HepG2 (cell line): ENCODE data around the gene PIM3. TPM values are rescaled to one million over a fixed set of nuclear protein-coding genes. Genes with fewer than 3 reads are reported as not detected.

ENCODE experiments used
- ARID3A ChIP-seq: IDR thresholded peaks from 2 replicates; pipeline ENCODE4 v1.6.1; 2012; ENCODE audit warnings: low read depth, low read length, improper control_type of control experiment
- ARID4A ChIP-seq: sonication (generic); formaldehyde crosslinking; IDR thresholded peaks from 2 replicates; pipeline ENCODE4 v1.5.0; 2020; ENCODE audit warnings: mild to moderate bottlenecking, missing genetic modification reagents, borderline replicate concordance
- BRF2 ChIP-seq: sonication (generic); formaldehyde crosslinking; IDR thresholded peaks from 2 replicates; pipeline ENCODE4 v1.8.1; 2022; ENCODE audit warnings: mild to moderate bottlenecking, missing genetic modification reagents
- CBX1 ChIP-seq: IDR thresholded peaks from one replicate; pipeline ENCODE4 v1.6.1; 2016; ENCODE audit warnings: antibody characterized with exemption, low read depth
- CSRNP2 ChIP-seq: sonication (generic); formaldehyde crosslinking; conservative IDR thresholded peaks from 2 replicates; pipeline ENCODE4 v1.8.0; 2022; ENCODE audit warnings: low read depth, missing genetic modification reagents
- DMAP1 ChIP-seq: IDR thresholded peaks from 2 replicates; pipeline ENCODE4 v1.6.1; 2016
- ETV6 ChIP-seq: sonication (generic); formaldehyde crosslinking; conservative IDR thresholded peaks from 2 replicates; pipeline ENCODE4 v1.4.0; 2020; ENCODE audit warnings: missing genetic modification reagents
- HNRNPH1 ChIP-seq: fragments of 200-400 bp; formaldehyde crosslinking; optimal IDR thresholded peaks from 2 replicates; pipeline ENCODE3; 2017; ENCODE audit warnings: mild to moderate bottlenecking, low read depth, low read length
- KLF13 ChIP-seq: sonication (generic); formaldehyde crosslinking; IDR thresholded peaks from 2 replicates; pipeline ENCODE4 v1.4.0; 2020; ENCODE audit warnings: mild to moderate bottlenecking, missing genetic modification reagents
- MYC ChIP-seq: sonication (generic); formaldehyde crosslinking; IDR thresholded peaks from 2 replicates; pipeline ENCODE4 v1.9.0; 2021; ENCODE audit warnings: missing genetic modification reagents, borderline replicate concordance
- ONECUT2 ChIP-seq: sonication (generic); formaldehyde crosslinking; IDR thresholded peaks from 2 replicates; pipeline ENCODE4 v1.4.0; 2020; ENCODE audit warnings: missing genetic modification reagents
- SP140L ChIP-seq: sonication (generic); formaldehyde crosslinking; IDR thresholded peaks from 2 replicates; pipeline ENCODE4 v1.4.0; 2020; ENCODE audit warnings: missing genetic modification reagents, borderline replicate concordance
- ZBTB34 ChIP-seq: sonication (generic); formaldehyde crosslinking; IDR thresholded peaks from 2 replicates; pipeline ENCODE4 v1.8.0; 2022; ENCODE audit warnings: mild to moderate bottlenecking, missing genetic modification reagents
- ZBTB7B ChIP-seq: sonication (generic); formaldehyde crosslinking; IDR thresholded peaks from 2 replicates; pipeline ENCODE4 v1.4.0; 2020; ENCODE audit warnings: missing genetic modification reagents
- ZNF451 ChIP-seq: sonication (generic); formaldehyde crosslinking; IDR thresholded peaks from 2 replicates; pipeline ENCODE4 v1.5.0; 2020; ENCODE audit warnings: mild to moderate bottlenecking, missing genetic modification reagents
- ZNF691 ChIP-seq: sonication (generic); formaldehyde crosslinking; IDR thresholded peaks from 2 replicates; pipeline ENCODE4 v1.4.0; 2020; ENCODE audit warnings: missing genetic modification reagents, low read depth, mild to moderate bottlenecking, borderline replicate concordance
- ZNF792 ChIP-seq: IDR thresholded peaks from 2 replicates; pipeline ENCODE4 v1.6.1; 2016
- polyA plus RNA-seq, 8 experiments: library from polyadenylated mRNA; depleted of rRNA in 3 of 8; stranded (reverse) in 7 of 8; unstranded in 1 of 8; fragments of >200 nt; fragmentation: Illumina TruSeq in 4 of 8; extraction: Trizol in 4 of 8; gene quantifications; 2 replicates each; pipeline versions ENCODE4 v1.2.1 to v1.2.3, GENCODE V29; 2011 to 2016; ENCODE audit warnings: low read depth in 4 of 8, missing spikeins in 1 of 8, mixed read lengths in 1 of 8; ENCODE audit not compliant: insufficient read depth in 1 of 8
- total RNA-seq, 5 experiments: library from RNA; depleted of rRNA; stranded (reverse); fragments of >200 nt; fragmentation: Illumina TruSeq; extraction: Trizol; gene quantifications; 2 replicates each; pipeline ENCODE4 v1.2.3, GENCODE V29; 2016; ENCODE audit warnings: low read depth in 1 of 5

Gene PIM3
- total and polyA plus RNA-seq, 2 of the 13 experiments (the other 11 are each of a cell fraction or from before 2014, with no cell fraction given) = 21.6 to 31.2 TPM

- no peak for TF ChIP-seq ARID3A
- no peak for TF ChIP-seq KLF13 (CRISPR knock-in tag)
- peak; percentile 84 for TF ChIP-seq ZNF792 (CRISPR knock-in tag)
- 0 out of 2 replicates have a peak, but pooled peaks have one; percentile 72 for TF ChIP-seq CSRNP2 (CRISPR knock-in tag)
- TF ChIP-seq DMAP1 (CRISPR knock-in tag) = peak; percentile 95
- TF ChIP-seq ZNF691 (CRISPR knock-in tag) = peak; percentile 95
- peak; percentile 85 for TF ChIP-seq ZNF451 (CRISPR knock-in tag)
- no peak for TF ChIP-seq BRF2 (CRISPR knock-in tag)
- TF ChIP-seq SP140L (CRISPR knock-in tag) = no peak
- TF ChIP-seq CBX1 = no peak
- TF ChIP-seq ZBTB34 (CRISPR knock-in tag) = no peak
- TF ChIP-seq ZBTB7B (CRISPR knock-in tag) = peak; percentile 73; the same call in 1 of the 2 replicates
- peak; percentile 98 for TF ChIP-seq MYC (CRISPR knock-in tag)
- no peak for TF ChIP-seq HNRNPH1
- peak; percentile 89 for TF ChIP-seq ARID4A (CRISPR knock-in tag)
- TF ChIP-seq ETV6 (CRISPR knock-in tag) = no peak
- no peak for TF ChIP-seq ONECUT2
Observed at GRCh38 chr22:49970528-49971231, 10.1 kb downstream of the PIM3 start (continued).
